ENCODE measurements around the gene NUDCD3.

DNA sequence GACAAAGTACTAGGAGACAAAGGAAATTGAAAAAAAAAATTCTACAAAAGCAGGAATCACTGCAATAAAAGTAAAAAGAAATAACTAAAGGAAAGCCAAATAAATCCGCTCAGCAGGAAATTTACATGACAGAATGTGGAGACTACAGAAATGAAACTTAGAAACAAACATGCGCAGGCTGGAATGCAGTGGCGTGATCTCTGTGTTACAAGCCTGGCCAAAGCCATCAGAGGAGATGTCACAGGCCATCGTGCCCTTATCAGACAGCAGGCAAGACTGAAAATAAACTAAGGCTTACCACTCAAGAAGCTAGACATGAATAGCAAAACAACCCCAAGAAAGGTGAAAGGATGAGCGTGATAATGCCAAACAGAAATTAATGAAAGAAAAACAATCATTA lies 158.8 kb downstream of the NUDCD3 start:
- no peak for TF ChIP-seq CTCF (IDR thresholded peaks at IDR 0.05)
- no peak for TF ChIP-seq POLR2A (IDR thresholded peaks at IDR 0.05)

Data from uterus (tissue), 2 donors.